ENCODE results near the gene PSME3.

DNA sequence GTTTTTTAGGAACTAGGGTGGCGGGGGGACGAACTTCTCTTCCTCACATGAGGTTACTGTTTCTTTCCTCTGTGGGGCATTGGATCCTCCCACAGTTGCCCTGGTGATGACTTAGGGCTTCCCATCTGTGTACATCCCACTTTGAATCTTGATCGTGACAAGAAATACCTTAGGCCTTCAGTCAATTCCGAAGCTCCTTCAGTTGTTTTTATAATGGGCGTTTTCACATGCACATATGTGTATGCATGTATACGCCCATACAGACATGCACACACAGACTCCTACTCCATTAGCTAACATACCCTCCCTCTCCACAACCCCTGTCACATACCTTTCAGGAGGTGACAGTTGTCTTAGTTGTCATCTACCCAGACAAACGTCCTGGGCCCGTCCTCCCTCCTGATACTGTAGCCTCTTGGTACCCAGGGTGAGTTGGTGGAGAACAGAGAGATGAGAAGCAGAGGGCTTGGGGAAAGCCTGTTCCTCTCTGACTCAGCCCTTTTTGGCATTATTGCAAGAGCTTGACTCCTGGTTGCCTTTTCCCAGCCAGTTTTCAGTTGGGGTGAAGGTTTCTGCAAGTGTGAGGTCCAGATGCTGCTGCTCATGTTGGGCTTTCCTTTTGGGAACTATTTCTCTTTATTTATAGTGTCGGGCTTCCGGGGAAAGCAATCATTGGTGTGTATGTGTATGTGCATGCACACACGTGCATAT lies 8.9 kb downstream of the PSME3 start:
- TF ChIP-seq, protein P1, sequence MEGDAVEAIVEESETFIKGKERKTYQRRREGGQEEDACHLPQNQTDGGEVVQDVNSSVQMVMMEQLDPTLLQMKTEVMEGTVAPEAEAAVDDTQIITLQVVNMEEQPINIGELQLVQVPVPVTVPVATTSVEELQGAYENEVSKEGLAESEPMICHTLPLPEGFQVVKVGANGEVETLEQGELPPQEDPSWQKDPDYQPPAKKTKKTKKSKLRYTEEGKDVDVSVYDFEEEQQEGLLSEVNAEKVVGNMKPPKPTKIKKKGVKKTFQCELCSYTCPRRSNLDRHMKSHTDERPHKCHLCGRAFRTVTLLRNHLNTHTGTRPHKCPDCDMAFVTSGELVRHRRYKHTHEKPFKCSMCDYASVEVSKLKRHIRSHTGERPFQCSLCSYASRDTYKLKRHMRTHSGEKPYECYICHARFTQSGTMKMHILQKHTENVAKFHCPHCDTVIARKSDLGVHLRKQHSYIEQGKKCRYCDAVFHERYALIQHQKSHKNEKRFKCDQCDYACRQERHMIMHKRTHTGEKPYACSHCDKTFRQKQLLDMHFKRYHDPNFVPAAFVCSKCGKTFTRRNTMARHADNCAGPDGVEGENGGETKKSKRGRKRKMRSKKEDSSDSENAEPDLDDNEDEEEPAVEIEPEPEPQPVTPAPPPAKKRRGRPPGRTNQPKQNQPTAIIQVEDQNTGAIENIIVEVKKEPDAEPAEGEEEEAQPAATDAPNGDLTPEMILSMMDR (IDR thresholded peaks at IDR 0.05) = no peak
- TF ChIP-seq POLR2A (IDR thresholded peaks at IDR 0.05) (no peak), POLR2AphosphoS5 (IDR thresholded peaks at IDR 0.05) (no peak)
